ENCODE measurements around the gene GRK5.

- TF ChIP-seq POLR2A (IDR thresholded peaks at IDR 0.05; ENCODE audit: low read length) (no peak), GATA1 (IDR thresholded peaks at IDR 0.05; ENCODE audit: low read depth, low read length) (no peak)
These were observed 287.1 kb downstream of the GRK5 start for GRCh38 chr10:119494236-119495020.

Data from erythroblast (primary cell).